SK-N-MC (cell line): ENCODE measurements around the gene BRICD5.
A peak's percentile ranks its signal among the peaks of the same experiment; 100 is the strongest.
"Not testable (repeated sequence)": the region's sequence is repeated elsewhere in the genome, so short reads cannot be mapped to it uniquely, and the experiment has no call there.

Experiments
- DNase-seq: peaks from one replicate; pipeline ENCODE4 v3.0.0-alpha.2; 2011; ENCODE audit warnings: low read depth, low spot score
- H3K27ac ChIP-seq: fragments of 200-600 bp; sonication (generic); 2 replicates; pipeline ENCODE4 v1.5.1; 2016; ENCODE audit warnings: mixed run types
- H3K36me3 ChIP-seq: fragments of 200-600 bp; sonication (generic); 2 replicates; pipeline ENCODE4 v1.6.1; 2017; ENCODE audit warnings: antibody characterized with exemption, low read length, mixed read lengths; ENCODE audit not compliant: insufficient read depth
- H3K4me3 ChIP-seq: fragments of 200-600 bp; sonication (generic); 2 replicates; pipeline ENCODE4 v1.5.1; 2016
- H3K9ac ChIP-seq: fragments of 200-600 bp; sonication (generic); 2 replicates; pipeline ENCODE4 v1.8.0; 2017; ENCODE audit warnings: mixed run types, mixed read lengths; ENCODE audit not compliant: insufficient read length
- H3K9me3 ChIP-seq: fragments of 200-600 bp; sonication (generic); 2 replicates; pipeline ENCODE4 v1.6.1; 2017; ENCODE audit warnings: low read depth, mild to moderate bottlenecking, antibody characterized with exemption, low read length, moderate library complexity, mixed read lengths
- EZH2 ChIP-seq: fragments of 200-600 bp; sonication (generic); IDR thresholded peaks from one replicate; pipeline ENCODE4 v1.6.1; 2017; ENCODE audit warnings: antibody characterized with exemption
- FOXP2 ChIP-seq: optimal IDR thresholded peaks from 2 replicates; pipeline ENCODE3; 2011; ENCODE audit warnings: mild to moderate bottlenecking, moderate library complexity; ENCODE audit not compliant: insufficient read depth; ENCODE audit errors: extremely low read length, control extremely low read depth
- POLR2AphosphoS5 ChIP-seq: IDR thresholded peaks from 2 replicates; pipeline ENCODE4 v1.6.1; 2012; ENCODE audit warnings: mild to moderate bottlenecking, low read depth, low read length, borderline replicate concordance

The BRICD5 gene

DNA sequence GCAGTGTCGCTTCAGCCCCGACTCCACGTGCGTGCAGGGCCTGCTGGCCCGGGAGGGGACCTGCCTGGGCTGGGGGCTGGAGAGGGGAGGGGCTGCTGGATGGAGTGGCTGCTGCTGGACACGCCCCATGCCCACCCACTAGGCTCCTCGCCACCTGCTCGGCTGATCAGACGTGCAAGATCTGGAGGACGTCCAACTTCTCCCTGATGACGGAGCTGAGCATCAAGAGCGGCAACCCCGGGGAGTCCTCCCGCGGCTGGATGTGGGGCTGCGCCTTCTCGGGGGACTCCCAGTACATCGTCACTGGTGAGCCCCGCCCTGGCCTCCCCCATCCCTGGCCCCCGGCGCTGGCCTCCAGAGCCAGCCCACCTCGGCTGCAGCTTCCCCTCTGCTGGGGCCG lies 2.4 kb downstream of the BRICD5 start:
- Histone ChIP-seq H3K9ac (no peak overlapping the region), H3K9me3 (no peaks in the 10 kb centered on the region), H3K36me3 (peaks cover 25% of the 10 kb centered on the region; the same call in 1 of the 2 replicates), H3K4me3 (no peak overlapping the region), H3K27ac (no peak overlapping the region)
- TF ChIP-seq FOXP2: no peak
- TF ChIP-seq POLR2AphosphoS5: no peak
- no peak for TF ChIP-seq EZH2
- DNase-seq: no peak

DNA sequence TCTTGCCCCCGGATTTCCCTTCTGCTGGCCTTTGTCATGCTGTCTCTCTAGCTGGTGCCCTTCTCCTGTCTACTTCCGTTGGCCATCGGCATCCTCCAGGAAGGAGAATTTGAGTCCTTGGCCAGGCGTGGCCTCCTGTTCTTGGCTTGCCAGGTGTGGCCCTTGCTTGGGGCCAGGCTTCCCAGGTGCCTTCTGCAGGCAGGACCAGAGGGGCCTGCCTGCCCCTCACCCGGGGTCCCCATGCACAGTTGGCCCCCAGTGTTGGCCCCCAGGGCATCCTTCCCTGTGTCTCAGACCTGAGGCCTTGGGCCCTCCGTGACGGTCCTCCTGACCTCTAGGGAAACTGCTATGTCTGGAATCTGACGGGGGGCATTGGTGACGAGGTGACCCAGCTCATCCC lies 2.8 kb downstream of the BRICD5 start:
- H3K4me3 ChIP-seq: no peak overlapping the region
- H3K36me3 ChIP-seq: peaks cover 25% of the 10 kb centered on the region; the same call in 1 of the 2 replicates
- TF ChIP-seq FOXP2 (no peak), POLR2AphosphoS5 (no peak), EZH2 (no peak)
- no peak overlapping the region for H3K27ac ChIP-seq
- no peak overlapping the region for H3K9ac ChIP-seq
- no peaks in the 10 kb centered on the region for H3K9me3 ChIP-seq
- DNase-seq: no peak

DNA sequence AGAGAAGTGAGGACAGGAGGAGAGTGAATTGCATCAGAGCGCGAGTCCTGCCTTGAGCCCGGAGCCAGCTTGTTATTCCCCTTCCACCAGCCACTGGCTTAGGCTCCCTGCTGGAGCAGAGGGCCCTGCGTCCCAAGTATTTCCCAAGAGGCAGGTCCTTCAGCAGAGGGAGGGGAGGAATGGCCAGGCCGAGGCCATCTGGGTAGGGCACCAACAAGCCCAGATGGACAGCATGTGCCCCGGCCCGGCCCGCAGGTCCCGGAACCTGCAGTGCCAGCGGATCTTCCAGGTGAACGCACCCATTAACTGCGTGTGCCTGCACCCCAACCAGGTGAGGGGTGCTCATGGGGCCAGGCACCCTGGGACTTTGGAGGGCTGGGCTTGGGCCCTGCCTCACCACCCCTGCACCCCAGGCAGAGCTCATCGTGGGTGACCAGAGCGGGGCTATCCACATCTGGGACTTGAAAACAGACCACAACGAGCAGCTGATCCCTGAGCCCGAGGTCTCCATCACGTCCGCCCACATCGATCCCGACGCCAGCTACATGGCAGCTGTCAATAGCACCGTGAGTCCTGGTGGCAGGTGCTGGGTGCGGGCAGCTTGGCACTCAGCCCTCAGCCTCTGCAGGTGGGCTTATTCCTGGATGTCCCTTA lies 3.8 kb downstream of the BRICD5 start:
- Histone ChIP-seq H3K9ac (no peak overlapping the region), H3K9me3 (no peaks in the 10 kb centered on the region), H3K36me3 (peaks cover 25% of the 10 kb centered on the region; the same call in 1 of the 2 replicates), H3K27ac (no peak overlapping the region), H3K4me3 (peak overlapping the region; percentile 90; the same call in 1 of the 2 replicates)
- no peak for TF ChIP-seq POLR2AphosphoS5
- TF ChIP-seq FOXP2: no peak
- TF ChIP-seq EZH2: no peak
- no peak for DNase-seq

DNA sequence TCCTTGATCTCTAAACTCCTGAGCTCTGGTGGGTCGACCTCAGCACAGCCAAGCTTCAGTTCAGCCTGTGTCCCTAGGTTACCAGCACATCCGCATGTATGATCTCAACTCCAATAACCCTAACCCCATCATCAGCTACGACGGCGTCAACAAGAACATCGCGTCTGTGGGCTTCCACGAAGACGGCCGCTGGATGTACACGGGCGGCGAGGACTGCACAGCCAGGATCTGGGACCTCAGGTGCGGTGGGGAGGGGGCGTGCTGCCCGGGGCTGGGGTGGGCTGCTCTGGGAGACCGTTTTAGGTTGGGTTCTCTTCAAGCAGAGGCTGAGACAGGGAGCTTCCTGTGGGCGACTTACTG lies 4.3 kb downstream of the BRICD5 start:
- Histone ChIP-seq H3K27ac (no peak overlapping the region; the same call in 1 of the 2 replicates), H3K9ac (peak overlapping the region; percentile 96), H3K36me3 (peaks cover 25% of the 10 kb centered on the region; the same call in 1 of the 2 replicates), H3K9me3 (no peaks in the 10 kb centered on the region), H3K4me3 (peak overlapping the region; percentile 90)
- TF ChIP-seq EZH2: no peak
- no peak for DNase-seq

DNA sequence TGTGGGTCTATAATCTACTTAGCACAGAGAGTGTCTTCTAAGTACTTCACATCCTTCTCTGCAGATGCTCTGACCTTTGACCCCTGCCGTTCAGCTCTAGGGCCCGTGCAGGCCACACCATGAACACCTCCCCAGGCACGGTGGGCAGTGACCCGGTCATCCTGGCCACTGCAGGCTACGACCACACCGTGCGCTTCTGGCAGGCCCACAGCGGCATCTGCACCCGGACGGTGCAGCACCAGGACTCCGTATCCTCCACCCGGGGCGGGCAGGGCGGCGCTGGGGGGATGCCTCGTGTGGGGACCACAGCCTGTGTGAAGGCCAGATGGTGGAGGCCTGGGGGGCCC lies 4.7 kb downstream of the BRICD5 start:
- peaks cover 25% of the 10 kb centered on the region; the same call in 1 of the 2 replicates for H3K36me3 ChIP-seq
- H3K9ac ChIP-seq: peak overlapping the region; percentile 96
- H3K9me3 ChIP-seq: no peaks in the 10 kb centered on the region
- TF ChIP-seq POLR2AphosphoS5 (no peak), FOXP2 (no peak), EZH2 (no peak)
- H3K4me3 ChIP-seq: peak overlapping the region; percentile 90
- H3K27ac ChIP-seq: peak overlapping the region; percentile 92
- no peak for DNase-seq

DNA sequence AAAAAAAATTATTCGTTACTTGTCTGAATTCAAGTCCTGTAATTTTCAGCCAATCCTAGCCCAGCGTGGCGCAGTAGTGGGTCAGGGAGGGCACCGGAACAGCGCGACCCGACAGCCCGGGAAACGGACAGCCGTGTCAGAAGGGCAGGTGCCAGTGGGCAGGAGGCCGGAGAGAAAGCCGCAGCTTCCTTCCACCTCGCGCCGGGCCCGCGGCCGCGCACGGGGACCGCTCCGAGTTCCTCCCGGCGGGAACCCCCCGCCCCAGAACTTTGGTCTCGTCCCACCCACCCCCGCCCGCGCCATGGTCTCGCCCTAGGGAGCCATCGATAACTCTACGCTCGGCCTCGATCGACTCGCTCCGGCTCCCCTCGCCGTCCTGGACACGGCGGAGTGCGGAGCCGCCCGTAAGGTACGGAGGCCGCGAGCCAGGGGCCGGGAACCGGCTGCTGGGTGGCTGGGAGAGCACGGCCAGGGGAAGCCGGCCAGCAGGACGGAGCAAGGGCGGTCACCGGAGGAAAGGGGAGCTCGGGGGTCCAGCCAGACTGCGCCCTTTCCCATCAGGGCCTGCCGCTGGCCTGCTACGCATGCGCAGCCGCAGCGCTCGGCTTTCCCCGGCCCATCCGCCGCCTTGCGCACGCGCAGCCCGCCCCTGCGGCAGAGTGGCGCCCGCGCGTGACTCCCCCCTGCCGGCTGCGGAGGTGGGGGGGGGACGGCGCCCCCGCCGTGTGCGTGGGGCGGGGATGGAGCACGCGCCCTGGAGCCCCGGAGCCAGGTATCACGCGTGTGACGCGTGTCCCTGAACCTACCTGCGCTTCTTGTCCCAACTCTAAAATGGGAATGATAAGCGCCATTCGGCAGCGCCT lies 5.3 kb downstream of the BRICD5 start, which contains the start of gene MLST8:
Gene MLST8, plus strand, starts transcription at position 351 of the 863 bp plus-strand sequence. CDS start 632 bp downstream, outside the sequence.
- H3K4me3 ChIP-seq: peak within 1 kb of the TSS; percentile 90
- peaks cover 25% of the 10 kb centered on the region; the same call in 1 of the 2 replicates for H3K36me3 ChIP-seq
- TF ChIP-seq FOXP2 (peak; percentile 49), POLR2AphosphoS5 (peak; percentile 89), EZH2 (no peak)
- H3K9me3 ChIP-seq: no peaks in the 10 kb centered on the region
- DNase-seq: peak; percentile 44
- peak within 1 kb of the TSS; percentile 96 for H3K9ac ChIP-seq
- peak within 1 kb of the TSS; percentile 92 for H3K27ac ChIP-seq

DNA sequence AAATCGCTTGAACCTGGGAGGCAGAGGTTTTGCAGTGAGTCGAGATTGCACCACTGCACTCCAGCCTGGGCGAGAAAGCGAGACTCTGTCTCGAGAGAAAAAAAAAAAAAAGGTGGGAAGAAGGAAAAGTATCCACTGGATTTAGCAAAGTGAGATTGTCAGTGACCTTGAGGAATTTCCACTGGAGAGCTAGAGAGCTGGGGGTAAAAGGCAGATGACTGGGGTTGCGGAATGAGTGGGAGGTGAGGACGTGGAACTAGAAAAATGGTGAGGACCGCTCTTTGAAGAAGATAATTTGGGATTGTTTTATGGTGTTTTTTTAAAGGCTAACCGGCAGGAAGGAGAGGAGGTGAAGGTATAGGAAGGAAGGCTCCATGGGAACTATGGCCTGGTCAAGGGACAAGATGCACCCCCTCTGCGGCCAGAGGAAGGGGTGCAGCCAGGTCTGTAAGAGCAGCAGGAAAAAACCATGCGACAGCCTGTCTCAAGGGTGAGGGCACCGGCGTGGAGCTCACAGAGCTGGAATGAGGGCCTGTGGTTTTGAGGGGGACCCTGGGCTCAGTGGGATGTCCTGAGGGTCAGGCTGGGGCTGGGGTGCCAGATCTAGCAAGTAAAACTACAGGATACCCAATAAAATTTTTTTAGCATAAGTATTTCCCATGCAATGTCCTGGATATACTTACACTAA lies 6.1 kb downstream of the BRICD5 start:
- Histone ChIP-seq H3K4me3 (peak overlapping the region; percentile 90), H3K36me3 (peaks cover 25% of the 10 kb centered on the region; the same call in 1 of the 2 replicates), H3K27ac (no peak overlapping the region), H3K9ac (peak overlapping the region; percentile 96), H3K9me3 (no peaks in the 10 kb centered on the region)
- no peak for DNase-seq
- TF ChIP-seq EZH2 (no peak), FOXP2 (no peak), POLR2AphosphoS5 (no peak)

DNA sequence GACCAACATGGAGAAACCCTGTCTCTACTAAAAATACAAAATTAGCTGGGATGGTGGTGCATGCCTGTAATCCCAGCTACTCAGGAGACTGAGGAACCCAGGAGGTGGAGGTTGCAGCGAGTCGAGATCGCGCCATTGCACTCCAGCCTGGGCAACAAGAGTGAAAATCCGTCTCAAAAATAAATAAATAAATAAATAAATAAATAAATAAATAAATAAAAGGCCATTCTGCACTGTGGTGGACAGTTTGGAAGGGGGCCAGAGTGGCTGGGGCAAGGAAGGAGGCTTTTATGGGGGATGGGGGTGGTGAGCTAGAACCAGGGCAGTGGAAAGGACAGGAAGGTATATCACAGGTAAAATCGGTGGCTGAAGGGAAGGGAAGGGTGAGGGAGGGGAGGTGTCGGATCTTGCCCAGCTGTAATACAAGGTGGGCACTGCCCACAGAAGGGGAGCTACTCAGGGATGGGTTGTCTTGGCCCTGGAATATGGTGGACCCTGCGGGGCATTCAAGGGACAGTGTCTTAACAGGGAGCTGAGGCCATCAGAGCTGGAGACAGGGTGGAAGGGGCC lies 7.5 kb downstream of the BRICD5 start:
- not testable (repeated sequence) for DNase-seq

More for the DNA sequence above, 7.5 kb downstream of the BRICD5 start:
- H3K27ac ChIP-seq, H3K4me3 ChIP-seq, H3K9me3 ChIP-seq, H3K9ac ChIP-seq: not testable (repeated sequence)
- H3K36me3 ChIP-seq: peaks cover 15% of the 10 kb centered on the region; the same call in 1 of the 2 replicates
